ENCODE data around the gene CDYL2.

- TF ChIP-seq CTCF (conservative IDR thresholded peaks at IDR 0.05) = no peak
- no peak for TF ChIP-seq ZFX (IDR thresholded peaks at IDR 0.05)
These were observed 220.9 kb downstream of the CDYL2 start for GRCh38 chr16:80583466-80583865.

All from C4-2B (cell line).